HEK293 (cell line): ENCODE data around the gene EMILIN1.

Experiments used
- CTCF ChIA-PET: fragments of 350-600 bp; formaldehyde crosslinking; extraction: SDS; loops from one replicate; lab custom pipeline; 2021; ENCODE audit warnings: antibody characterized with exemption; lab: Yijun Ruan, JAX
- POLR2A ChIA-PET: fragments of 300-600 bp; formaldehyde crosslinking; extraction: SDS; loops from one replicate; lab custom pipeline; 2020; ENCODE audit warnings: antibody characterized with exemption, inconsistent platforms; lab: Yijun Ruan, JAX
- H3K27ac ChIP-seq: fragments of 200-500 bp; sonication (Bioruptor generic); 2 replicates; pipeline ENCODE4 v1.5.1; 2014; ENCODE audit warnings: low read depth, low read length, control low read depth, inconsistent platforms; ENCODE audit errors: extremely low read depth
- H3K36me3 ChIP-seq, 2 experiments: fragments of 200-500 bp in 1 of 2; sonication (Bioruptor generic) in 1 of 2; 1 replicate in 1 of 2; 2 replicates in 1 of 2; pipeline ENCODE4 v1.5.1; 2014 to 2017; ENCODE audit warnings: inconsistent platforms in 2 of 2, low read length in 2 of 2; ENCODE audit not compliant: control insufficient read depth in 2 of 2, insufficient read depth in 1 of 2
- H3K4me1 ChIP-seq: fragments of 200-500 bp; sonication (Bioruptor generic); 2 replicates; pipeline ENCODE4 v1.5.1; 2014; ENCODE audit warnings: mild to moderate bottlenecking, low read length, inconsistent platforms; ENCODE audit not compliant: control insufficient read depth, insufficient read depth
- H3K4me3 ChIP-seq: 2 replicates; pipeline ENCODE4 v1.5.1; 2011; ENCODE audit warnings: low read depth, mild to moderate bottlenecking, control low read depth, low read length, moderate library complexity
- H3K9me3 ChIP-seq: fragments of 200-500 bp; sonication (Bioruptor generic); 2 replicates; pipeline ENCODE4 v1.5.1; 2014; ENCODE audit warnings: low read depth, low read length, inconsistent platforms; ENCODE audit not compliant: control insufficient read depth, insufficient read depth
- BCL11B ChIP-seq: fragments of 450-650 bp; formaldehyde crosslinking; IDR thresholded peaks from 2 replicates; pipeline ENCODE4 v1.5.1; 2016; ENCODE audit warnings: low read depth, missing biosample characterization, missing genetic modification characterization
- HOXD13 ChIP-seq: sonication (generic); formaldehyde crosslinking; IDR thresholded peaks from 2 replicates; pipeline ENCODE4 v1.8.0; 2022; ENCODE audit warnings: missing genetic modification reagents, borderline replicate concordance
- REPIN1 ChIP-seq: fragments of 450-650 bp; formaldehyde crosslinking; IDR thresholded peaks from 2 replicates; pipeline ENCODE4 v1.5.1; 2017; ENCODE audit warnings: missing biosample characterization, missing genetic modification characterization, low read depth
- SP2 ChIP-seq: fragments of 450-650 bp; formaldehyde crosslinking; IDR thresholded peaks from 2 replicates; pipeline ENCODE4 v1.5.1; 2016; ENCODE audit warnings: missing biosample characterization, missing genetic modification characterization
- YY2 ChIP-seq: fragments of 450-650 bp; formaldehyde crosslinking; IDR thresholded peaks from 2 replicates; pipeline ENCODE4 v1.5.1; 2016; ENCODE audit warnings: missing biosample characterization, missing genetic modification characterization
- ZBTB1 ChIP-seq: fragments of 450-650 bp; formaldehyde crosslinking; IDR thresholded peaks from 2 replicates; pipeline ENCODE4 v1.5.1; 2016; ENCODE audit warnings: missing biosample characterization, missing genetic modification characterization
- ZBTB44 ChIP-seq: fragments of 450-650 bp; IDR thresholded peaks from 2 replicates; pipeline ENCODE4 v1.5.1; 2018; ENCODE audit warnings: missing biosample characterization, mild to moderate bottlenecking, missing genetic modification characterization
- ZBTB49 ChIP-seq: fragments of 450-650 bp; formaldehyde crosslinking; IDR thresholded peaks from 2 replicates; pipeline ENCODE4 v1.5.1; 2016; ENCODE audit warnings: missing biosample characterization, missing genetic modification characterization, low read depth
- ZFP3 ChIP-seq: fragments of 450-650 bp; formaldehyde crosslinking; IDR thresholded peaks from 2 replicates; pipeline ENCODE4 v1.5.1; 2016; ENCODE audit warnings: low read depth, missing biosample characterization, missing genetic modification characterization
- ZNF155 ChIP-seq: fragments of 450-650 bp; formaldehyde crosslinking; IDR thresholded peaks from 2 replicates; pipeline ENCODE4 v1.5.1; 2016; ENCODE audit warnings: missing biosample characterization, missing genetic modification characterization
- ZNF16 ChIP-seq: fragments of 450-650 bp; formaldehyde crosslinking; IDR thresholded peaks from 2 replicates; pipeline ENCODE4 v1.5.1; 2016; ENCODE audit warnings: low read depth, missing biosample characterization, missing genetic modification characterization
- ZNF2 ChIP-seq: fragments of 450-650 bp; formaldehyde crosslinking; IDR thresholded peaks from 2 replicates; pipeline ENCODE4 v1.5.1; 2016; ENCODE audit warnings: missing biosample characterization, missing genetic modification characterization
- ZNF202 ChIP-seq: fragments of 450-650 bp; formaldehyde crosslinking; IDR thresholded peaks from 2 replicates; pipeline ENCODE4 v1.5.1; 2016; ENCODE audit warnings: missing biosample characterization, missing genetic modification characterization, borderline replicate concordance
- ZNF211 ChIP-seq: fragments of 450-650 bp; formaldehyde crosslinking; IDR thresholded peaks from 2 replicates; pipeline ENCODE4 v1.5.1; 2016; ENCODE audit warnings: low read depth, missing biosample characterization, missing genetic modification characterization
- ZNF214 ChIP-seq: fragments of 450-650 bp; formaldehyde crosslinking; IDR thresholded peaks from 2 replicates; pipeline ENCODE4 v1.5.1; 2017; ENCODE audit warnings: missing biosample characterization, mild to moderate bottlenecking, missing genetic modification characterization, borderline replicate concordance
- ZNF335 ChIP-seq: fragments of 450-650 bp; formaldehyde crosslinking; conservative IDR thresholded peaks from 2 replicates; pipeline ENCODE4 v1.5.1; 2016; ENCODE audit warnings: missing biosample characterization, missing genetic modification characterization
- ZNF341 ChIP-seq: fragments of 450-650 bp; formaldehyde crosslinking; IDR thresholded peaks from 2 replicates; pipeline ENCODE4; 2016; ENCODE audit warnings: low read depth, missing biosample characterization, missing genetic modification characterization
- ZNF354C ChIP-seq: fragments of 450-650 bp; formaldehyde crosslinking; IDR thresholded peaks from 2 replicates; pipeline ENCODE4 v1.5.1; 2016; ENCODE audit warnings: missing biosample characterization, missing genetic modification characterization, low read depth, borderline replicate concordance
- ZNF391 ChIP-seq: fragments of 450-650 bp; formaldehyde crosslinking; IDR thresholded peaks from 2 replicates; pipeline ENCODE4 v1.5.1; 2016; ENCODE audit warnings: low read depth, missing biosample characterization, missing genetic modification characterization, borderline replicate concordance
- ZNF394 ChIP-seq: fragments of 450-650 bp; formaldehyde crosslinking; IDR thresholded peaks from 2 replicates; pipeline ENCODE4 v1.5.1; 2016; ENCODE audit warnings: missing biosample characterization, missing genetic modification characterization, mild to moderate bottlenecking, moderate library complexity, borderline replicate concordance
- ZNF549 ChIP-seq: fragments of 450-650 bp; IDR thresholded peaks from 2 replicates; pipeline ENCODE4 v1.5.1; 2018; ENCODE audit warnings: missing biosample characterization, missing genetic modification characterization, mild to moderate bottlenecking, inconsistent platforms, moderate library complexity

The EMILIN1 gene

GRCh38 chr2:27071990-27072830, 6.2 kb upstream of the EMILIN1 start (continued):
- TF ChIP-seq ZNF335 (tag by site-specific recombination) = peak; percentile 62
- no peak for TF ChIP-seq ZNF354C
- peak; percentile 61; the same call in 1 of the 2 replicates for TF ChIP-seq ZNF341
- TF ChIP-seq ZNF155 (tag by site-specific recombination) = no peak
- TF ChIP-seq ZBTB49 (tag by site-specific recombination) = no peak
- TF ChIP-seq SP2 (tag by site-specific recombination) = peak; percentile 66
- TF ChIP-seq, all 188 proteins: peak for 14

GRCh38 chr2:27072920-27073319, 5.5 kb upstream of the EMILIN1 start:
- Histone ChIP-seq H3K27ac (no peak overlapping the region), H3K4me3 (no peak overlapping the region), H3K9me3 (no peaks in the 10 kb centered on the region)

GRCh38 chr2:27073782-27074181, 4.6 kb upstream of the EMILIN1 start:
- TF ChIP-seq ZBTB44 = no peak
- TF ChIP-seq ZNF16 (tag by site-specific recombination) = no peak
- TF ChIP-seq ZNF2 (tag by site-specific recombination) = no peak
- TF ChIP-seq ZNF391 (tag by site-specific recombination) = no peak
- TF ChIP-seq BCL11B (tag by site-specific recombination) = no peak
- TF ChIP-seq ZFP3 (tag by site-specific recombination) = no peak
- TF ChIP-seq ZBTB1 (tag by site-specific recombination) = no peak
- POLR2A ChIA-PET = interaction anchor here (0.6 to 3.6 kb wide), 3 partner anchors 9 to 53 kb away, joined by 3 to 61 read pairs (median 45); partner anchors contain the start of gene AGBL5
- Histone ChIP-seq H3K4me3 (no peak overlapping the region), H3K36me3 (peaks cover 0 to 19% of the 10 kb centered on the region in 2 experiments; a peak in 1 of 3 replicates), H3K4me1 (peaks cover 14% of the 10 kb centered on the region), H3K27ac (no peak overlapping the region), H3K9me3 (no peaks in the 10 kb centered on the region)
- CTCF ChIA-PET = interaction anchor here (0.6 to 1.3 kb wide), 4 partner anchors 18 to 131 kb away, joined by 3 read pairs; no protein-coding TSS in a partner anchor

More at GRCh38 chr2:27072920-27073319, 5.5 kb upstream of the EMILIN1 start:
- TF ChIP-seq ZNF211 (tag by site-specific recombination) = no peak
- TF ChIP-seq HOXD13 = no peak
- no peak for TF ChIP-seq ZNF214 (tag by site-specific recombination)
- no peak for TF ChIP-seq ZNF394 (tag by site-specific recombination)
- TF ChIP-seq ZNF549 (tag by site-specific recombination) = no peak
- no peak for TF ChIP-seq REPIN1 (tag by site-specific recombination)
- no peak for TF ChIP-seq ZNF202
- no peak for TF ChIP-seq YY2 (tag by site-specific recombination)
- TF ChIP-seq, all 188 proteins: peak for 0
- CTCF ChIA-PET = interaction anchor here (0.9 to 1.3 kb wide), 6 partner anchors 8 to 176 kb away, joined by 3 to 8 read pairs (median 3); no protein-coding TSS in a partner anchor
- H3K36me3 ChIP-seq = peaks cover 0 to 27% of the 10 kb centered on the region in 2 experiments; a peak in 1 of 3 replicates
- POLR2A ChIA-PET = interaction anchor here (0.6 to 3.6 kb wide), 3 partner anchors 9 to 136 kb away, joined by 3 to 61 read pairs (median 45); partner anchors contain the start of gene AGBL5
- peaks cover 14% of the 10 kb centered on the region for H3K4me1 ChIP-seq
